ENCODE measurements around the gene PLCB2.

DNA sequence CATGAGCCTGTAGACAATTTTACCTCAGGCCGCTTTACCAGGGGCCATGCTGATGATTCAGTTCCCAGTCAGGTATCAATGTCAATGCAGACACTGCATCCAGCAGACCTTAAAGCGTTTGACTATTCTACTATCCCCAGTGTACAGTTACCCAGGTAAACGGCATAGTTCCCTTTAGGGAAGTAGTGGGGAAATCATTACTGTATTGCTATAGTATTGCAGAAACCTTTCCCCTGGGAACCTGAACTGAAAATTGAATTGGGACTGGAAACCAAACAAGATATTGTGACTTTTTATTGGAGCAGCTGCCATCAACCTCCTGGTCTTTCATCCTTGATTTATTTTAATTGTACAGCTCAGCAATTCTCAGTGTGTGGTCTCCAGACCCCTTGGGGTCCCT is 9.2 kb upstream of the PLCB2 start:
- TF ChIP-seq CTCF (IDR thresholded peaks at IDR 0.05) = no peak
- no peak for TF ChIP-seq POLR2A (IDR thresholded peaks at IDR 0.05)
